Measurements from ENCODE around the gene BARD1. TPM values are rescaled to one million over a fixed set of nuclear protein-coding genes. Genes with fewer than 3 reads are reported as not detected.

Gene BARD1
- total and polyA plus RNA-seq, 2 experiments from 2014 or later = 6.1 to 14.5 TPM

DNA sequence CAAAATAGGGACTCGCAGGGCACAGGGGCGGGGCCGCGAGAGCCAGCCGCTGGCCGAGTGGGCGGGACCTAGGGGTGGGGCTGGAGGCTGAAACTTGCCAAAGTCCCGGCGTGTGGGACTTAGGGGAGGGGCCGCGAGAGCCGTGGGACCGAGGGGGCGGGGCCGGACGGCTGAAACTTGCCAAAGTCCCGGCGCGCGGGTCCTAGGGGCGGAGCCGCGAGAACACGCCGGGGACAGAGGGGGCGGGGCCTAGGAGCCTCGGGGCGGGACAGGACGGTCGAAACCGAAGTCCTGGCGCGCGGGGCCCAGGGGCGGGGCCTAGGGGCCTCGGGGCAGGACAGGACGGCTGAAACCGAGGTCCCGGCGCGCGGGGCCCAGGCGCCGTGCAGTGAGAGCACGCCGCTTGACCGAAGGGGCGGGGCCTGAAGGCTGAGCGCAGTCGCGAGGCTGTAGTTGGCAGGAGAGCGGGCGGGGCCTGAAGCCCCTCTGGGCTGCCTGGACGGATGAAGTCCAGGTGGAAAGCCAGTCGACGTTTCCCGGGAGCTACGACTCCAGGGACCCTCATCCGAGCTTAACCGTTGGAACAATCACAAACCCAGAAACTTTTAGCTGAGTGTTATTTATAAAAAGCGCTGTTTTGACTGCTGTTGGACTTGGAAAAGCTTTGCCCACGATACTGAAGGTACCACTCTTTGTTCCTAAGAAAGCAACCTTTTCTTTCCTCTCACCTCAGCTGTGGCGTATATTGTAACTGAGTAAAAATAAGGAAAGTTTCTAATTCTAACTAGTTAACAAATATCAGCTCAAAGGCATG, 475 bp upstream of the BARD1 start:
- Histone ChIP-seq H3K4me2 (peak overlapping the region; percentile 80), H3K4me1 (ENCODE audit: insufficient read depth) (peaks cover 9% of the 10 kb centered on the region), H3K27me3 (no peaks in the 10 kb centered on the region), H4K20me1 (ENCODE audit: insufficient read depth, poor library complexity, severe bottlenecking) (no peaks in the 10 kb centered on the region), H3K9me3 (ENCODE audit: low read depth) (no peaks in the 10 kb centered on the region), H3K36me3 (replicated peaks; ENCODE audit: insufficient read depth, low read depth) (no peaks in the 10 kb centered on the region), H3K27ac (peak overlapping the region; percentile 87), H2AFZ (peak overlapping the region; percentile 42), H3K9me2 (replicated peaks; ENCODE audit: insufficient read depth) (no peaks in the 10 kb centered on the region), H3K79me2 (peaks cover 27% of the 10 kb centered on the region), H3K4me3 (peak overlapping the region; percentile 65)
- TF ChIP-seq EZH2phosphoT487 (IDR thresholded peaks at IDR 0.05; ENCODE audit: low read depth, severe bottlenecking, unreplicated experiment) = no peak
- TF ChIP-seq, protein P1, sequence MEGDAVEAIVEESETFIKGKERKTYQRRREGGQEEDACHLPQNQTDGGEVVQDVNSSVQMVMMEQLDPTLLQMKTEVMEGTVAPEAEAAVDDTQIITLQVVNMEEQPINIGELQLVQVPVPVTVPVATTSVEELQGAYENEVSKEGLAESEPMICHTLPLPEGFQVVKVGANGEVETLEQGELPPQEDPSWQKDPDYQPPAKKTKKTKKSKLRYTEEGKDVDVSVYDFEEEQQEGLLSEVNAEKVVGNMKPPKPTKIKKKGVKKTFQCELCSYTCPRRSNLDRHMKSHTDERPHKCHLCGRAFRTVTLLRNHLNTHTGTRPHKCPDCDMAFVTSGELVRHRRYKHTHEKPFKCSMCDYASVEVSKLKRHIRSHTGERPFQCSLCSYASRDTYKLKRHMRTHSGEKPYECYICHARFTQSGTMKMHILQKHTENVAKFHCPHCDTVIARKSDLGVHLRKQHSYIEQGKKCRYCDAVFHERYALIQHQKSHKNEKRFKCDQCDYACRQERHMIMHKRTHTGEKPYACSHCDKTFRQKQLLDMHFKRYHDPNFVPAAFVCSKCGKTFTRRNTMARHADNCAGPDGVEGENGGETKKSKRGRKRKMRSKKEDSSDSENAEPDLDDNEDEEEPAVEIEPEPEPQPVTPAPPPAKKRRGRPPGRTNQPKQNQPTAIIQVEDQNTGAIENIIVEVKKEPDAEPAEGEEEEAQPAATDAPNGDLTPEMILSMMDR (IDR thresholded peaks at IDR 0.05; ENCODE audit: poor library complexity) = no peak
- TF ChIP-seq EZH2 (IDR thresholded peaks at IDR 0.05; ENCODE audit: borderline replicate concordance) = no peak
- peak; percentile 100 for DNase-seq (ENCODE audit: low spot score)
- 2% methylated on average over 22 of the region's 63 CpGs for WGBS (ENCODE audit: low lambda C conversion rate, missing lambda C conversion rate)

DNA sequence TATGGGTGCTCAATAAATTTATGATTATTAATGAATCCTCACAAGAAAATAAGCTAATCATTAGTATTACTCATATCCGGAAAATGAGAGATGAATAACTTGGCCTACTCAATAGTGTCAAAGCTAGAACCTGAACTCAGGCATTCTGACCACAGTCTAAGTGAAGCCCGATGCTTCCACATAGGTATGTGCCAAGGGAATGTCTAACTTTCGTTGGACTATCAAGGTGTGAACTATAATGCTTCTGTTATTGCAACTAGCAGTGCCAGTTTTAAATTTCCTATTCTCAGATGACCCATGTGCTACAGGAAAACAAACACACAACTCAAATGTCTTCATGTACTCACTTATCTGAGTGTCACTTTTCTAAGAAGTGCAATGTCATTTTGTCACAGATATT, 1.8 kb downstream of the BARD1 start:
- H3K79me2 ChIP-seq = peaks cover 41% of the 10 kb centered on the region
- peak overlapping the region; percentile 93 for H2AFZ ChIP-seq
- H3K9me2 ChIP-seq (replicated peaks; ENCODE audit: insufficient read depth) = no peaks in the 10 kb centered on the region
- H3K4me1 ChIP-seq (ENCODE audit: insufficient read depth) = peaks cover 9% of the 10 kb centered on the region
- peak overlapping the region; percentile 85 for H3K27ac ChIP-seq
- TF ChIP-seq, protein P1 (IDR thresholded peaks at IDR 0.05; ENCODE audit: poor library complexity) = no peak
- no peak for TF ChIP-seq EZH2phosphoT487 (IDR thresholded peaks at IDR 0.05; ENCODE audit: low read depth, severe bottlenecking, unreplicated experiment)
- TF ChIP-seq EZH2 (IDR thresholded peaks at IDR 0.05; ENCODE audit: borderline replicate concordance) = no peak
- DNase-seq (ENCODE audit: low spot score) = no peak
- no peaks in the 10 kb centered on the region for H3K36me3 ChIP-seq (replicated peaks; ENCODE audit: insufficient read depth, low read depth)
- H3K9me3 ChIP-seq (ENCODE audit: low read depth) = no peaks in the 10 kb centered on the region
- no peaks in the 10 kb centered on the region for H4K20me1 ChIP-seq (ENCODE audit: insufficient read depth, poor library complexity, severe bottlenecking)
- 21% methylated on average over 3 of the region's 3 CpGs for WGBS (ENCODE audit: low lambda C conversion rate, missing lambda C conversion rate)
- peak overlapping the region; percentile 65 for H3K4me3 ChIP-seq
- peak overlapping the region; percentile 80 for H3K4me2 ChIP-seq
- no peaks in the 10 kb centered on the region for H3K27me3 ChIP-seq

DNA sequence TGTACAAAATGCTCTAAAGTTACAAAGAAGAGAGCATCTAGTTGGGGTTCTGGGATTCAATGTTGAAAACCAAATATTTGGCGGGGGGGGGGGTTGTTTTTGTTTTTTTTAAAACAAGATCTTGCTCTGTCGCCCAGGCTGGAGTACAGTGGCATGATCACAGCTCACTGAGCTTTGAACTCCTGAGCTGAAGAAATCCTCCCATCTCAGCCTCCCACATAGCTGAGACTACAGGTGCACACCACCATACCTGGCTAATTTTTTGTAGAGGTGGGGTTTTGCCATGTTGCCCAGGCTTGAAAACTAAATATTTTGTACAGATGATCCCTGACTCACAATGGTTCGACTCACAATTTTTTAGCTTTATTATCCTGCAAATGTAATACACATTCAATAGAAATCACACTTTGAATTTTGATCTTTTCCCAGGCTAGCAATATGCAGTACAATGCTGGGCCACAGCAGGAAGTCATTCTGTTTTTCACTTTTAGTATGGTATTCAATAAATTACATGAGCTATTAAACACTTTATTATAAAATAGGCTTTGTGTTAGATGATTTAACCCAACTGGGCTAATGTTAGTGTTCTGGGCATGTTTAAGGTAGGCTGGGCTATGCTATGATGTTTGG, 7.6 kb downstream of the BARD1 start:
- Histone ChIP-seq H3K4me1 (ENCODE audit: insufficient read depth) (peaks cover under 1% of the 10 kb centered on the region), H3K27me3 (no peaks in the 10 kb centered on the region), H4K20me1 (ENCODE audit: insufficient read depth, poor library complexity, severe bottlenecking) (no peaks in the 10 kb centered on the region), H3K4me2 (no peak overlapping the region), H3K9me3 (ENCODE audit: low read depth) (no peaks in the 10 kb centered on the region), H3K27ac (no peak overlapping the region), H3K9me2 (replicated peaks; ENCODE audit: insufficient read depth) (no peaks in the 10 kb centered on the region), H3K4me3 (no peak overlapping the region), H3K79me2 (peaks cover 75% of the 10 kb centered on the region), H3K36me3 (replicated peaks; ENCODE audit: insufficient read depth, low read depth) (no peaks in the 10 kb centered on the region), H2AFZ (no peak overlapping the region)
- 91% methylated on average over 3 of the region's 3 CpGs for WGBS (ENCODE audit: low lambda C conversion rate, missing lambda C conversion rate)
- TF ChIP-seq, protein P1 (IDR thresholded peaks at IDR 0.05; ENCODE audit: poor library complexity) = no peak
- no peak for TF ChIP-seq EZH2 (IDR thresholded peaks at IDR 0.05; ENCODE audit: borderline replicate concordance)
- TF ChIP-seq EZH2phosphoT487 (IDR thresholded peaks at IDR 0.05; ENCODE audit: low read depth, severe bottlenecking, unreplicated experiment) = no peak
- DNase-seq (ENCODE audit: low spot score) = no peak

All from hepatocyte (in vitro differentiated cells).